ENCODE results near the gene SORCS1.

Gene SORCS1

DNA sequence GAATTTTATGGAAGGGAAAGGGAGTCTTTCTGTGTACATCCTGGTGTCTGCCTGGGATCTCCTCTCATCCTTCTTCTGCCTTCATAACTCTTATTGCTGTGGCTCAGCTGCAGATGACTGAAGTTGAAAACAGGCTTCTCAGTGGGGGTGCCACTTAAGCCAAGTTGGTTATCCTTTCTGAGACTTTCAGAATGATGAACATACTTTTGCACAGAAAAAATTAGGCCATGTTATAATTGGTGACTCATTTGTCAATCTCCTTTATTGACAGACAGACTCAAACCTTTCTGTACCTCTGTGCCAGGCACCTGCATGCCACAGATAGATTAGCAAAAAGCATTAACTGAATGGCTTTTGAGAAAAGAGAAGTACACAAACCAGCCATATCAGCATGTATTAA lies 430.3 kb downstream of the SORCS1 start:
- H4K20me1 ChIP-seq (ENCODE audit: insufficient read depth, low read length), result no peaks in the 10 kb centered on the region
- no peak overlapping the region for H3K4me2 ChIP-seq (ENCODE audit: low read depth, low read length)
- no peaks in the 10 kb centered on the region for H3K36me3 ChIP-seq (replicated peaks; ENCODE audit: insufficient read depth, low read length)
- no peaks in the 10 kb centered on the region for H3F3A ChIP-seq (ENCODE audit: insufficient read depth, low read length)
- H3K27ac ChIP-seq (ENCODE audit: low read length), result no peak overlapping the region
- TF ChIP-seq EZH2phosphoT487 (IDR thresholded peaks at IDR 0.05; ENCODE audit: low read length), result no peak
- TF ChIP-seq EZH2 (optimal IDR thresholded peaks at IDR 0.05; ENCODE audit: low read depth, low read length), result no peak
- TF ChIP-seq, protein P1, sequence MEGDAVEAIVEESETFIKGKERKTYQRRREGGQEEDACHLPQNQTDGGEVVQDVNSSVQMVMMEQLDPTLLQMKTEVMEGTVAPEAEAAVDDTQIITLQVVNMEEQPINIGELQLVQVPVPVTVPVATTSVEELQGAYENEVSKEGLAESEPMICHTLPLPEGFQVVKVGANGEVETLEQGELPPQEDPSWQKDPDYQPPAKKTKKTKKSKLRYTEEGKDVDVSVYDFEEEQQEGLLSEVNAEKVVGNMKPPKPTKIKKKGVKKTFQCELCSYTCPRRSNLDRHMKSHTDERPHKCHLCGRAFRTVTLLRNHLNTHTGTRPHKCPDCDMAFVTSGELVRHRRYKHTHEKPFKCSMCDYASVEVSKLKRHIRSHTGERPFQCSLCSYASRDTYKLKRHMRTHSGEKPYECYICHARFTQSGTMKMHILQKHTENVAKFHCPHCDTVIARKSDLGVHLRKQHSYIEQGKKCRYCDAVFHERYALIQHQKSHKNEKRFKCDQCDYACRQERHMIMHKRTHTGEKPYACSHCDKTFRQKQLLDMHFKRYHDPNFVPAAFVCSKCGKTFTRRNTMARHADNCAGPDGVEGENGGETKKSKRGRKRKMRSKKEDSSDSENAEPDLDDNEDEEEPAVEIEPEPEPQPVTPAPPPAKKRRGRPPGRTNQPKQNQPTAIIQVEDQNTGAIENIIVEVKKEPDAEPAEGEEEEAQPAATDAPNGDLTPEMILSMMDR (IDR thresholded peaks at IDR 0.05; ENCODE audit: low read length), result no peak
- H2AFZ ChIP-seq (ENCODE audit: low read length), result no peak overlapping the region
- H3K27me3 ChIP-seq (replicated peaks; ENCODE audit: insufficient read depth, low read length), result no peaks in the 10 kb centered on the region
- no peak overlapping the region for H3K4me3 ChIP-seq (ENCODE audit: low read length)
- no peaks in the 10 kb centered on the region for H3K9me3 ChIP-seq (replicated peaks; ENCODE audit: insufficient read depth, low read length)
- no peaks in the 10 kb centered on the region for H3K9me2 ChIP-seq (replicated peaks; ENCODE audit: insufficient read depth, low read length)
- no peak for DNase-seq
- no peaks in the 10 kb centered on the region for H3K79me2 ChIP-seq (ENCODE audit: low read length)
- H3K4me1 ChIP-seq (ENCODE audit: low read length), result no peaks in the 10 kb centered on the region
- H3K9ac ChIP-seq (ENCODE audit: low read length), result no peak overlapping the region

DNA sequence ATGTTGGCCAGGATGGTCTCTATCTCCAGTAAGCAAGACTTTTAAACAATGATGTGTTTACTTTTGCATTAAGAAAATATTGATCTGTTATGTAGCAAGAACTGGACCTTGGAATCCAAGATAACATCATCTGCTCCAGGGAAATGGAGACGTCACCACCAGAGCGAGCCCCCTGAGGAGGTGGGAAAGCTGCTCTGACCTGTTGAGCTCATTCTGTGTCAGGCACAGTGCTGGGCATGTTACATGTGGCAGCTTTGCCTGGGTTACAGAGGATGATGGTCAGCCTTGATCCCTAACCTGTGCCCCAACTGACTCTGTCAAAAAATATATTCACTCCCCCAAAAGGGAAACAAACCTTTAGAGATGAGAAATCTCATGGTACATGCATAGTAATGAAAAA lies 436.3 kb downstream of the SORCS1 start:
- H3K27me3 ChIP-seq (replicated peaks; ENCODE audit: insufficient read depth, low read length), result no peaks in the 10 kb centered on the region
- no peaks in the 10 kb centered on the region for H3F3A ChIP-seq (ENCODE audit: insufficient read depth, low read length)
- no peak overlapping the region for H3K9ac ChIP-seq (ENCODE audit: low read length)
- H3K79me2 ChIP-seq (ENCODE audit: low read length), result no peaks in the 10 kb centered on the region
- TF ChIP-seq EZH2 (optimal IDR thresholded peaks at IDR 0.05; ENCODE audit: low read depth, low read length) (no peak), EZH2phosphoT487 (IDR thresholded peaks at IDR 0.05; ENCODE audit: low read length) (no peak)
- TF ChIP-seq, protein P1 (IDR thresholded peaks at IDR 0.05; ENCODE audit: low read length), result no peak
- H3K27ac ChIP-seq (ENCODE audit: low read length), result no peak overlapping the region
- no peaks in the 10 kb centered on the region for H3K9me3 ChIP-seq (replicated peaks; ENCODE audit: insufficient read depth, low read length)
- no peak overlapping the region for H2AFZ ChIP-seq (ENCODE audit: low read length)
- H4K20me1 ChIP-seq (ENCODE audit: insufficient read depth, low read length), result no peaks in the 10 kb centered on the region
- no peak overlapping the region for H3K4me3 ChIP-seq (ENCODE audit: low read length)
- H3K9me2 ChIP-seq (replicated peaks; ENCODE audit: insufficient read depth, low read length), result no peaks in the 10 kb centered on the region
- no peaks in the 10 kb centered on the region for H3K36me3 ChIP-seq (replicated peaks; ENCODE audit: insufficient read depth, low read length)
- no peak overlapping the region for H3K4me2 ChIP-seq (ENCODE audit: low read depth, low read length)
- DNase-seq, result no peak
- no peaks in the 10 kb centered on the region for H3K4me1 ChIP-seq (ENCODE audit: low read length)

DNA sequence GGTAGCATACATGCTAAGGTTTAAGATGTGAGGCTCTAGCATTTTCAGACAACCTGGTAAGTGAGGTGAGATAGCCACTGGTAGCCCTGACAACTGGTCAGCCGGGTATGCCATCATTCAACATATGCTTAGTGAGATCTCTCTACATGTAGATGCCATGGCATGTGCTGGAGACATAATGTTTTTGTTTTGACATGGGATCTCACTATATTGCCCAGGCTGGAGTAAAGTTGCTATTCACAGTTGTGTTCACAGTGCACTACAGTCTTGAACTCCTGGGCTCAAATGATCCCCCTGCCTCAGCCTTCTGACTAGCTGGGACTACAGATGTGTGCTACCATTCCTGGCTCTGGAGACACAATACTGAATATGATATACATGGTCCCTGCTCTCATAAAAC lies 437.3 kb downstream of the SORCS1 start:
- H3K4me1 ChIP-seq (ENCODE audit: low read length), result no peaks in the 10 kb centered on the region
- TF ChIP-seq EZH2 (optimal IDR thresholded peaks at IDR 0.05; ENCODE audit: low read depth, low read length) (no peak), EZH2phosphoT487 (IDR thresholded peaks at IDR 0.05; ENCODE audit: low read length) (no peak)
- TF ChIP-seq, protein P1 (IDR thresholded peaks at IDR 0.05; ENCODE audit: low read length), result no peak
- H3K9me2 ChIP-seq (replicated peaks; ENCODE audit: insufficient read depth, low read length), result no peaks in the 10 kb centered on the region
- no peak overlapping the region for H2AFZ ChIP-seq (ENCODE audit: low read length)
- H3K9ac ChIP-seq (ENCODE audit: low read length), result no peak overlapping the region
- no peak for DNase-seq
- H3K4me2 ChIP-seq (ENCODE audit: low read depth, low read length), result no peak overlapping the region
- no peak overlapping the region for H3K27ac ChIP-seq (ENCODE audit: low read length)
- no peaks in the 10 kb centered on the region for H3K27me3 ChIP-seq (replicated peaks; ENCODE audit: insufficient read depth, low read length)
- no peak overlapping the region for H3K4me3 ChIP-seq (ENCODE audit: low read length)
- H4K20me1 ChIP-seq (ENCODE audit: insufficient read depth, low read length), result no peaks in the 10 kb centered on the region
- H3K36me3 ChIP-seq (replicated peaks; ENCODE audit: insufficient read depth, low read length), result no peaks in the 10 kb centered on the region
- H3F3A ChIP-seq (ENCODE audit: insufficient read depth, low read length), result no peaks in the 10 kb centered on the region
- H3K79me2 ChIP-seq (ENCODE audit: low read length), result no peaks in the 10 kb centered on the region
- H3K9me3 ChIP-seq (replicated peaks; ENCODE audit: insufficient read depth, low read length), result no peaks in the 10 kb centered on the region
